Lung (tissue), 12 donors: Measurements from ENCODE around the gene IFNLR1. TPM values are rescaled to one million over a fixed set of nuclear protein-coding genes. Genes with fewer than 3 reads are reported as not detected.

Source experiments
- ATAC-seq: fragments of 200-7000 bp; cut with Tn5 transposase; one replicate; pipeline ENCODE4 v1.9.1; 2020; ENCODE audit warnings: moderate number of reproducible peaks; ENCODE audit not compliant: insufficient read depth, low FRiP score
- DNase-seq, 3 donors: peaks; one replicate each; pipeline ENCODE4 v3.0.0-alpha.2; 2013 to 2017
- H3K27ac ChIP-seq, 2 donors: one replicate each; pipeline ENCODE4 v1.5.1; 2013; ENCODE audit warnings: mild to moderate bottlenecking in 2 of 2, moderate library complexity in 2 of 2, control low read depth in 1 of 2, inconsistent platforms in 1 of 2, low read depth in 1 of 2, low read length in 1 of 2
- H3K27me3 ChIP-seq, 3 donors: one replicate each; pipeline ENCODE4 v1.5.1; 2013; ENCODE audit warnings: low read length in 2 of 3; ENCODE audit not compliant: control insufficient read depth in 3 of 3, insufficient read depth in 3 of 3
- H3K36me3 ChIP-seq, 4 donors: one replicate each; pipeline ENCODE4 v1.5.1; 2013; ENCODE audit warnings: low read length in 4 of 4, mild to moderate bottlenecking in 1 of 4, moderate library complexity in 1 of 4; ENCODE audit not compliant: control insufficient read depth in 4 of 4, insufficient read depth in 4 of 4
- H3K4me1 ChIP-seq, 5 donors: one replicate each; pipeline ENCODE4 v1.5.1; 2013; ENCODE audit warnings: low read length in 5 of 5, mild to moderate bottlenecking in 2 of 5, moderate library complexity in 1 of 5; ENCODE audit not compliant: control insufficient read depth in 5 of 5, insufficient read depth in 5 of 5
- H3K4me3 ChIP-seq: one replicate; pipeline ENCODE4 v1.5.1; 2013; ENCODE audit warnings: mild to moderate bottlenecking, control low read depth, moderate library complexity
- H3K9ac ChIP-seq, 2 donors: one replicate each; pipeline ENCODE4 v1.5.1; 2013; ENCODE audit warnings: low read length in 2 of 2, control low read depth in 1 of 2; ENCODE audit not compliant: insufficient read depth in 1 of 2
- H3K9me3 ChIP-seq, 4 donors: one replicate each; pipeline ENCODE4 v1.5.1; 2013; ENCODE audit warnings: low read length in 3 of 4, mild to moderate bottlenecking in 1 of 4, moderate library complexity in 1 of 4; ENCODE audit not compliant: control insufficient read depth in 4 of 4, insufficient read depth in 3 of 4
- WGBS, 2 donors: extraction: QIAGEN DNeasy Blood & Tissue Kit; methylation state at CpG; one replicate each; pipeline ENCODE4 v1.1.7; 2013; 5-methylcytosine and 5-hydroxymethylcytosine counted together
- polyA plus RNA-seq, 2 donors: library from polyadenylated mRNA; stranded (reverse); fragments of 200-250 nt; gene quantifications; one replicate each; pipeline ENCODE4 v1.2.1, GENCODE V29; 2013
- total RNA-seq, 2 donors: library from RNA; depleted of rRNA in 1 of 2; stranded (reverse); fragments of >200 nt in 1 of 2; gene quantifications; one replicate each; pipeline ENCODE4 v1.2.1, GENCODE V29; 2014 to 2021
- TF ChIP-seq, protein P1 (sequence below): IDR thresholded peaks from 2 replicates; pipeline ENCODE4 v1.5.1; 2012; ENCODE audit warnings: mild to moderate bottlenecking; ENCODE audit errors: control extremely low read depth, extremely low read depth
- donor health status: control.
- donor health status: control.
- donor health status: Bipolar disorder and iron deficiency.
- donor health status: healthy.
- donor health status: DM: yes; HTN: yes; CAD: no.

The IFNLR1 gene
- total and polyA plus RNA-seq, 4 donors: 1.2 to 9.0 (median 2.7) TPM

DNA sequence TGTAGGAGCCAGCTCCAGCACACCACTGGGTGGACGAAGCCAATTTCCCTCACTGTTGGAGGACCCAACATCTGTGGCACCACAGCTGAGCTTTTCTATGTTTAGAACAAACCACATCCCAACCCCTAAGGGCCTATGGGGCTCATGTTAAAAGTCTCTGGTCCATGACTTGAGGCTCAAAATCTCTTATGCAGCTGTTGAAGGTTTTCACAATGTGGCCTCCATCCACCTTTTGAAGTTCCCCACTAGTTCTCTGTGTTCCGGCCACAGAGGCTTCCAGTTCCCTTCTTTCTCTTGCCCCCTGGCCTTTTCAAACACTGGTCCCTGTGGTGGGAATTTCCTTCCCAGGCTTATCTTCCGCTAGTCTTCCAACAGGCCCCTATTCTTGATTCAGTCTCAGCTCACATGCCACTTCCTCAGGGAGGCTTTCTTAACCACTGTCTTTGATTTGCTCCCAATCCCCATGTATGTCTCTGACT, 3.9 kb upstream of the IFNLR1 start:
- DNase-seq: no peak
- H3K4me1 ChIP-seq: peaks cover 0 to 7% (median 3%) of the 10 kb centered on the region in 5 donors

DNA sequence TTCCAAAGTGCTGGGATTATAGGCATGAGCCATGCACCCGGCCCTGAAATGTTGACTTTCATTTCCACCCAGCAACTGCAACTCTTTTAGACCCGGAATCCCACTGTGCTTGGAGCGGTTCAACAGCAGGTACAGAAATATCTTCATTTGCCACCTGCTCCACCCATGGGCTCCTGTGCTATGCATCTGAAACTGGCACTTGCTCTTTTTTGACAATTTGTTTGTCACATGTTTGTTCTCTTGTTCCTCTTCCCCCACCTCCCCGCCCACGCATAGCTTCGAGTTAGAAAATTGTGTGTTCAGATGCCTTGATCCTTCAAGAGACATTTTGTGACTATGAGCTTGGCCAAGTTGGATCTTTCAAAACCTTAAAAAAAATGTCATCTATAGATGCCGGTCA, 2.4 kb upstream of the IFNLR1 start:
- no peak overlapping the region for H3K27ac ChIP-seq
- no peaks in the 10 kb centered on the region for H3K36me3 ChIP-seq
- peaks cover 0 to 28% (median 27%) of the 10 kb centered on the region in 3 donors for H3K27me3 ChIP-seq
- 58 to 70% methylated on average over 7 of the region's 7 CpGs for WGBS, 2 donors
- TF ChIP-seq, protein P1, sequence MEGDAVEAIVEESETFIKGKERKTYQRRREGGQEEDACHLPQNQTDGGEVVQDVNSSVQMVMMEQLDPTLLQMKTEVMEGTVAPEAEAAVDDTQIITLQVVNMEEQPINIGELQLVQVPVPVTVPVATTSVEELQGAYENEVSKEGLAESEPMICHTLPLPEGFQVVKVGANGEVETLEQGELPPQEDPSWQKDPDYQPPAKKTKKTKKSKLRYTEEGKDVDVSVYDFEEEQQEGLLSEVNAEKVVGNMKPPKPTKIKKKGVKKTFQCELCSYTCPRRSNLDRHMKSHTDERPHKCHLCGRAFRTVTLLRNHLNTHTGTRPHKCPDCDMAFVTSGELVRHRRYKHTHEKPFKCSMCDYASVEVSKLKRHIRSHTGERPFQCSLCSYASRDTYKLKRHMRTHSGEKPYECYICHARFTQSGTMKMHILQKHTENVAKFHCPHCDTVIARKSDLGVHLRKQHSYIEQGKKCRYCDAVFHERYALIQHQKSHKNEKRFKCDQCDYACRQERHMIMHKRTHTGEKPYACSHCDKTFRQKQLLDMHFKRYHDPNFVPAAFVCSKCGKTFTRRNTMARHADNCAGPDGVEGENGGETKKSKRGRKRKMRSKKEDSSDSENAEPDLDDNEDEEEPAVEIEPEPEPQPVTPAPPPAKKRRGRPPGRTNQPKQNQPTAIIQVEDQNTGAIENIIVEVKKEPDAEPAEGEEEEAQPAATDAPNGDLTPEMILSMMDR: no peak
- no peak overlapping the region for H3K4me3 ChIP-seq
- ATAC-seq: no peak
- DNase-seq: no peak
- no peak overlapping the region for H3K9ac ChIP-seq
- H3K4me1 ChIP-seq: peaks cover 0 to 7% (median 3%) of the 10 kb centered on the region in 5 donors
- H3K9me3 ChIP-seq: peaks cover 0 to 2% (median 0%) of the 10 kb centered on the region in 4 donors

More for the DNA sequence above, 3.9 kb upstream of the IFNLR1 start:
- Histone ChIP-seq H3K36me3 (no peaks in the 10 kb centered on the region), H3K9me3 (peaks cover 0 to 2% (median 0%) of the 10 kb centered on the region in 4 donors), H3K27me3 (peaks cover 0 to 28% (median 21%) of the 10 kb centered on the region in 3 donors), H3K9ac (no peak overlapping the region), H3K27ac (no peak overlapping the region), H3K4me3 (no peak overlapping the region)
- TF ChIP-seq, protein P1: no peak
- 34 to 66% methylated on average over 3 of the region's 3 CpGs for WGBS, 2 donors
- ATAC-seq: no peak

DNA sequence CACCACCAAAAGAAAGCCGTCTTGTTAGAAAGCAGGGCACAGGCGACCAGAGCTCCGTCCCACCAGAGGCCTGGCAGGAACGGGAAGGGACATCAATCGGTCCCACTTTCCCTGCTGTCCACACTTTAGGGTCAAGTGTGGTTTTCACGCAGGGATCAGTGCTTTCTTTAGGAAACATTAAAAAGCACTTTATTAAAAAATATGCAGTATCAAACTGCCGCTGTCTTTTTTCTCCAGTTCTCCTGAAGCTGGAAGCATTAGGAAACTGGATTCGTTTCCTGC, 437 bp downstream of the IFNLR1 start:
- Histone ChIP-seq H3K4me3 (no peak overlapping the region), H3K27ac (peak overlapping the region; percentile 68 to 82), H3K27me3 (peaks cover 0 to 28% (median 27%) of the 10 kb centered on the region in 3 donors), H3K4me1 (peaks cover 0 to 5% (median 3%) of the 10 kb centered on the region in 5 donors), H3K9ac (peak overlapping the region; percentile 21 to 47), H3K9me3 (peaks cover 0 to 2% (median 0%) of the 10 kb centered on the region in 4 donors), H3K36me3 (no peaks in the 10 kb centered on the region)
- WGBS, 2 donors: 26 to 37% methylated on average over 8 of the region's 8 CpGs
- TF ChIP-seq, protein P1: no peak
- DNase-seq: peak in 2 of 3 donors; percentile 18 to 30
- no peak for ATAC-seq
